Measurements from ENCODE around the gene PLIN1.

- TF ChIP-seq CTCF (IDR thresholded peaks at IDR 0.05; ENCODE audit: borderline replicate concordance, extremely low read depth, low read length, poor library complexity, severe bottlenecking) = no peak
- no peak for TF ChIP-seq EZH2 (IDR thresholded peaks at IDR 0.05; ENCODE audit: borderline replicate concordance, low read depth, low read length, severe bottlenecking)
These were observed 16.0 kb upstream of the PLIN1 start for GRCh38 chr15:89695198-89695597.

Measured in DND-41 (cell line).